Caki2 (cell line): Measurements from ENCODE around the gene HOXD9. TPM values are rescaled to one million over a fixed set of nuclear protein-coding genes. Genes with fewer than 3 reads are reported as not detected.

Experiments used
- DNase-seq: peaks from one replicate; pipeline ENCODE4 v3.0.0-alpha.2; 2015; ENCODE audit warnings: low read depth
- in situ Hi-C: cut with HindIII; loops from 2 replicates; pipeline ENCODE4 v1.10.0; 2016; ENCODE audit warnings: low sequenced_read_pairs, low pct_unique_long_range_greater_than_20kb, mixed read lengths
- total RNA-seq: library from RNA; depleted of rRNA; stranded (reverse); fragments of >200 nt; shearing (Covaris generic); gene quantifications from 2 replicates; pipeline ENCODE4 v1.2.3, GENCODE V29; 2014; ENCODE audit warnings: low replicate concordance; rRNA removed

The HOXD9 gene
- total RNA-seq, 1 experiment from 2014 or later = 9.5 TPM

DNA sequence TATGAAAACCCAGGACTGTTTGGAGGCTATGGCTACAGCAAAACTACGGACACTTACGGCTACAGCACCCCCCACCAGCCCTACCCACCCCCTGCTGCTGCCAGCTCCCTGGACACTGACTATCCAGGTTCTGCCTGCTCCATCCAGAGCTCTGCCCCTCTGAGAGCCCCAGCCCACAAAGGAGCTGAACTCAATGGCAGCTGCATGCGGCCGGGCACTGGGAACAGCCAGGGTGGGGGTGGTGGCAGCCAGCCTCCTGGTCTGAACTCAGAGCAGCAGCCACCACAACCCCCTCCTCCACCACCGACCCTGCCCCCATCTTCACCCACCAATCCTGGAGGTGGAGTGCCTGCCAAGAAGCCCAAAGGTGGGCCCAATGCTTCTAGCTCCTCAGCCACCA lies 46.7 kb downstream of the HOXD9 start:
- in situ Hi-C loops = no loop called here
- no peak for DNase-seq

DNA sequence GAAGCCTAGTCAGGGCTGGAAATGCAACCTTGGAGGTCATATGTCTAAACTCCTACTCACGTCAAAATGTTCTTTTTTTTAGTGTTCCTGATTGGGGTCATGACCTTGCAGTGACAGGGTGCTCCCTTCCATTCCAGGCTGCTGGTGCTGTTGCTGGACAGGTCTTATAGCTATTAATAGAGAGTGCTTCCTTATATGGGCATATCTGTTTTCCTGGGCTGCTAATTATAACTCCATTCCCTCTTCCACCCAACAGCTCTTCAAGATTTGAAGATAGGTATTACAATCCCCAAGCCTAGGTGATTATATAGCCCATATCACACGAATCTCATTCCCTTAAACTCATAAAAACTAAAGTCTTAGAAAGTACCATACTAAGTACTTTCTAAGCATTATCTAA lies 47.2 kb downstream of the HOXD9 start:
- in situ Hi-C loops = no loop called here

DNA sequence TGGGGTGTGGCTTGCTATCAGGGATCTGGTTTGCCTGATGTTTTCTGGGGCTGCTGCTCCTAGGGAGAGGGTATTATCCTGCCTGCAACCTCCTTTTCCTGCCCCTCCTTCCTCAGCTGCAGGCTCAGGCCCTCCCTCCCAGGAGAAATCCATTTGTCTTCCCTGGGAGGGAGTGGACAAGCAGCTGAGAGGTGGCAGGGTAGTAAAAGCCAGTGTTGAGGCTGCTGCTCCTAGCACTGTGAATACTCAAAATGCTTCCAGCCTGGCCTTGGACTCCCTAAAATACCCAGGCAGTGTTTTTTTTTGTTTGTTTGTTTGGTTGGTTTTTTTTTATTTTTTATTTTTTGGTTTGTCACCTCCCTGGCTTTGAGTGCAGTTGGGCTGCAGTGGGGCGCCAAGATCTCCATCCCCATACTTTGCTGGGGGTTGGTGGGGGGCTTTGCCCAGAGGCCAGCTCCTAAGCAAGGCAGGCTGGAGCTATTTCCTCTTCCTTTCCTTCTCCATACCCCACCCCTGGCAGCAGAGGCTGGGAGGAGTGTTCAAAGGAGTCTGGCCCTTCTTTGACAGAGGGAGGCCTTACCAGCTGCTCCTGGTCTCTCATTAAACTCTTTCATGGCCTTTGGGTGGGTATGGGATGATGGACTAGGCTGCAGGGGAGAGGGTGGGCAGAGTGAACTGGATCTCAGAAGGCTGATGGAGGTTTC lies 48.2 kb downstream of the HOXD9 start:
- DNase-seq = no peak
- in situ Hi-C loops = no loop called here

More for the DNA sequence above, 47.2 kb downstream of the HOXD9 start:
- no peak for DNase-seq

DNA sequence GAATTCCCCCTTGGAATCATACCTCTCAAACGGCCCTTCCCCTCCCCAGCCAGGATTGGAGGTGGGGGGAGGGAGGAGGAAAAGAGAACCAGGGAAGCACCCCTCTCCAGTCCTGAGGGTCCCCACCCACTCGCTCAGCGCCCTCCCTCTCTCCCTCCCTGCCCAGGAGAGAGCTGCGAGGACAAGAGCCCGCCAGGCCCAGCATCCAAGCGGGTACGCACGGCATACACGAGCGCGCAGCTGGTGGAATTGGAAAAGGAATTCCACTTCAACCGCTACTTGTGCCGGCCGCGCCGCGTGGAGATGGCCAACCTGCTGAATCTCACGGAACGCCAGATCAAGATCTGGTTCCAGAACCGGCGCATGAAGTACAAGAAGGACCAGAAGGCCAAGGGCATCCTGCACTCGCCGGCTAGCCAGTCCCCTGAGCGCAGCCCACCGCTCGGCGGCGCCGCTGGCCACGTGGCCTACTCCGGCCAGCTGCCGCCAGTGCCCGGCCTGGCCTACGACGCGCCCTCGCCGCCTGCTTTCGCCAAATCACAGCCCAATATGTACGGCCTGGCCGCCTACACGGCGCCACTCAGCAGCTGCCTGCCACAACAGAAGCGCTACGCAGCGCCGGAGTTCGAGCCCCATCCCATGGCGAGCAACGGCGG lies 49.0 kb downstream of the HOXD9 start:
- no peak for DNase-seq
- in situ Hi-C loops = no loop called here

DNA sequence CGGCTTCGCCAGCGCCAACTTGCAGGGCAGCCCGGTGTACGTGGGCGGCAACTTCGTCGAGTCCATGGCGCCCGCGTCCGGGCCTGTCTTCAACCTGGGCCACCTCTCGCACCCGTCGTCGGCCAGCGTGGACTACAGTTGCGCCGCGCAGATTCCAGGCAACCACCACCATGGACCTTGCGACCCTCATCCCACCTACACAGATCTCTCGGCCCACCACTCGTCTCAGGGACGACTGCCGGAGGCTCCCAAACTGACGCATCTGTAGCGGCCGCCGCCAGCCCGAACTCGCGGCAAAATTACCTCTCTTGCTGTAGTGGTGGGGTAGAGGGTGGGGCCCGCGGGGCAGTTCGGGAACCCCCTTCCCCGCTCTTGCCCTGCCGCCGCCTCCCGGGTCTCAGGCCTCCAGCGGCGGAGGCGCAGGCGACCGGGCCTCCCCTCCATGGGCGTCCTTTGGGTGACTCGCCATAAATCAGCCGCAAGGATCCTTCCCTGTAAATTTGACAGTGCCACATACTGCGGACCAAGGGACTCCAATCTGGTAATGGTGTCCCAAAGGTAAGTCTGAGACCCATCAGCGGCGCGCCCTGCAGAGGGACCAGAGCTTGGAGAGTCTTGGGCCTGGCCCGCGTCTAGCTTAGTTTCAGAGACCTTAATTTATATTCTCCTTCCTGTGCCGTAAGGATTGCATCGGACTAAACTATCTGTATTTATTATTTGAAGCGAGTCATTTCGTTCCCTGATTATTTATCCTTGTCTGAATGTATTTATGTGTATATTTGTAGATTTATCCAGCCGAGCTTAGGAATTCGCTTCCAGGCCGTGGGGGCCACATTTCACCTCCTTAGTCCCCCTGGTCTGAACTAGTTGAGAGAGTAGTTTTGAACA lies 49.7 kb downstream of the HOXD9 start:
- DNase-seq = no peak
- in situ Hi-C loops = no loop called here

DNA sequence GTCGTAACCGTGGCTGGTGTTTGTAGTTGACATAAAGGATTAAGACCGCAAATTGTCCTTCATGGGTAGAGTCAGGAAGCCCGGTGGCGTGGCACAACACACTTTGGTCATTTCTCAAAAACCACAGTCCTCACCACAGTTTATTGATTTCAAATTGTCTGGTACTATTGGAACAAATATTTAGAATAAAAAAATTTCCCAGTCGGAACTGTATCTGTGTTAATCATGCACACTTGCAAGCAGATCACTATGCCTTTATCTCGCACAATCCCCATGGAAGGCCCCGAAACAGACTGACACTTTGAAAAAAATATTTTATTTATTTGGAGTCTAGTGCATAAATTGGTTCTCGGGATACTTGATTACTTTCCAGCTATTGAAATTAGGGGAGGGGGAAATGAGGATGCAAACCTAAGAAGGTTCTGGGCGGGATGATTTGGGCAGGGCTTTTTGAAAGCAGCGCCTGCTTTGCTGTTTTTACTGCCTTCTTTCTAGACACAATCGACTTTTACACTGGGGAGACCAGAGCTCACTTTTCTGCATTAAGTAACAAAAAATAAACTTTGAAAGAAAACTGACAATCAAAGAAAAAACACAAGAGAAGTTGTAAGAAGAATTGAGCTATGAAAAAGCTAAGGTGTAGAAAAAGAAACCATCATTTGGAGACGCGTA lies 50.5 kb downstream of the HOXD9 start:
- in situ Hi-C loops = no loop called here

DNA sequence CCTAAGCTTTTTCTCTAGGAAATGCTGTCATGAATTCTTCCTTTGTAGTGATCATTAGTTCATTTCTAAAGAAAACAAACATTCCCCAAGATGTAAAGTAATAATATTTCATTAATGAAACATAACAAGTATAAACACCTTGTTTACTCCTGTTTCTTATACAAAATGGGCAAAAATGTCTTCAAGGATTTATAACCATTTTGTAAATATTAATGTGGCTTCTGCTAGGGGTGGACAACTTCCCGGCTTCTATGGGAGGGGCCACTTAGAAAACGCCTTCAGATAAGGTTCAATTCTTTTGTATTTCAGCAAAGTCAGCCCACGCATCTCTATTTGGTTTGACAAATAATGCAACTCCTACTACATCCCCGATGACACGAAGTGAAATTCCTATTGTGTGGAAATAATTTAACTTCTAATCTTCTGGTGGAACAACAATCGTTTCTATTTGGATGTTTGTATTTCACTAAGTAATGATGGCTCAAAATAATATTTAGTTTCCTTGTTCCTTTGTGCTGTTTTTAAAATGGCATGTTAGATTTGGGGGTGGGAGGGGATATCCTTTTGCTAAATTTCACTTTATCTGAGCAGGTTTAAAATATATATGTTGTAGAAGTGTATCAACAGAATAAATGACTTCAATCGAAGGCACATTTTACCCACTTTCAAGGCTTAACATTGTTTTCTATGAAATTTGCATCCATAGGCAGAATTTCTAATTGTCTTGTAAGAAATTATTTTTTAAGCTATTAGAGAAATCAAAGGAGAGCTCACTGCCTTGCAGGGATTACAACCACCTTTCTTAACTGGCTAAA lies 51.3 kb downstream of the HOXD9 start:
- in situ Hi-C loops = no loop called here
- DNase-seq = no peak

More for the DNA sequence above, 50.5 kb downstream of the HOXD9 start:
- no peak for DNase-seq

DNA sequence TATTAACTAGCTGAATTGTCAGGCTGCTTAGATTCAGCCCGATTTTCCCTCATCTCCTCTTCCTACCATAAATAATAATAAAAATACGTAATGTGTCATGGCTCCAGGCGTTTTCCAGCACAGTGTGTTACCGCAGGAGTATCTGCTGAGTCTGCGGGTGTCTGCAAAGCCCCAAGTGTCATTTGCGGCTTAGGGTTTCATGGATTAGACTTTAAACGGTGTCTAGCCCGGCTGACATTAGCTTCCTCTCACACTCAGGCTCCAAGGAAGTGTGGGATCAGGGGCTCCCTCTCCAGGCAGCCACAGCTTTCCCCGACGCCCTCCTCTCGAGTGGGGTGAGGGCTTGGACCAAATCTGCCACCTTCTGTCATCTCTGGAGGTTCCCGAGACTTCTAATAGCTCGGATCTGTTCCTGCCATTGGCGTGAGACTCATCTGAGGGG lies 51.9 kb downstream of the HOXD9 start:
- in situ Hi-C loops = no loop called here
- no peak for DNase-seq

Other genes with a start within 250 kb of the HOXD9 start
- gene LNPK, start 120.5 kb upstream of the HOXD9 start, total RNA-seq = 7.1 and 24.1 TPM in 2 replicates
- gene EVX2, start 38.8 kb upstream of the HOXD9 start, total RNA-seq = not detected in 2 replicates
- gene HOXD13, start 30.0 kb upstream of the HOXD9 start, total RNA-seq = not detected in 2 replicates
- not detected in 2 replicates for gene HOXD12, start 22.9 kb upstream of the HOXD9 start, total RNA-seq
- 3.7 TPM in 1 of 2 replicates, not detected in the other for gene HOXD11, start 15.4 kb upstream of the HOXD9 start, total RNA-seq
- gene HOXD10, start 5.9 kb upstream of the HOXD9 start, total RNA-seq = 4.3 and 8.8 TPM in 2 replicates
- gene HOXD8, start 7.0 kb downstream of the HOXD9 start, total RNA-seq = 20.0 and 22.0 TPM in 2 replicates
- gene HOXD4, start 28.8 kb downstream of the HOXD9 start, total RNA-seq = 0.17 TPM in 1 of 2 replicates, not detected in the other
- gene HOXD3, start 34.6 kb downstream of the HOXD9 start, total RNA-seq = 4.8 and 7.5 TPM in 2 replicates
- gene HOXD1, start 65.9 kb downstream of the HOXD9 start, total RNA-seq = 2.4 TPM in 1 of 2 replicates, not detected in the other
- 60.2 and 69.4 TPM in 2 replicates for gene MTX2, start 146.7 kb downstream of the HOXD9 start, total RNA-seq